Panc1 (cell line): ENCODE measurements around the gene SH3BP4. TPM values are rescaled to one million over a fixed set of nuclear protein-coding genes. Genes with fewer than 3 reads are reported as not detected.

Source experiments
- ATAC-seq: fragments of 200-7000 bp; cut with Tn5 transposase; 2 replicates; pipeline ENCODE4 v1.9.1; 2020; ENCODE audit warnings: mild to moderate bottlenecking, moderate library complexity
- BruUV-seq: library from RNA; stranded (reverse); fragments of 400-500 nt; replicated peaks from 2 replicates; lab custom pipeline; 2021; lab: Mats Ljungman, UMichigan
- CTCF ChIA-PET: fragments of 300-600 bp; sonication (Branson Sonifier 250); formaldehyde crosslinking; loops from one replicate; lab custom pipeline; 2022; ENCODE audit warnings: antibody characterized with exemption; lab: Charles Lee
- POLR2A ChIA-PET: fragments of 300-600 bp; sonication (Branson Sonifier 250); formaldehyde crosslinking; loops from one replicate; lab custom pipeline; 2022; ENCODE audit warnings: antibody characterized with exemption; lab: Charles Lee
- DNase-seq: peaks from one replicate; pipeline ENCODE4 v3.0.0-alpha.2; 2010; ENCODE audit warnings: low read depth, low spot score
- H3K27ac ChIP-seq: 2 replicates; pipeline ENCODE4 v1.5.1; 2011; ENCODE audit warnings: mild to moderate bottlenecking, low read length, inconsistent platforms
- H3K27me3 ChIP-seq: fragments of 200-500 bp; sonication (Bioruptor generic); 2 replicates; pipeline ENCODE4 v1.6.0; 2014; ENCODE audit warnings: low read length, inconsistent platforms; ENCODE audit not compliant: control insufficient read depth, insufficient read depth
- H3K36me3 ChIP-seq: fragments of 200-500 bp; sonication (Bioruptor generic); 2 replicates; pipeline ENCODE4 v1.5.1; 2014; ENCODE audit warnings: inconsistent platforms, mild to moderate bottlenecking, low read length, moderate library complexity; ENCODE audit not compliant: control insufficient read depth, insufficient read depth
- H3K4me1 ChIP-seq: 2 replicates; pipeline ENCODE4 v1.5.1; 2011; ENCODE audit warnings: inconsistent platforms, mild to moderate bottlenecking, low read length, moderate library complexity; ENCODE audit not compliant: control insufficient read depth, insufficient read depth
- H3K4me3 ChIP-seq, 2 experiments: 2 replicates each; pipeline ENCODE4 v1.5.1; 2011 to 2012; ENCODE audit warnings: low read depth in 2 of 2, low read length in 2 of 2, mild to moderate bottlenecking in 2 of 2, inconsistent platforms in 1 of 2, moderate library complexity in 1 of 2
- H3K9me3 ChIP-seq: fragments of 200-500 bp; sonication (Bioruptor generic); 2 replicates; pipeline ENCODE4 v1.5.1; 2014; ENCODE audit warnings: low read depth, mild to moderate bottlenecking, inconsistent platforms, low read length, moderate library complexity; ENCODE audit not compliant: control insufficient read depth, insufficient read depth
- POLR2AphosphoS5 ChIP-seq: IDR thresholded peaks from 2 replicates; pipeline ENCODE4 v1.6.1; 2012; ENCODE audit warnings: mild to moderate bottlenecking, low read depth, low read length, moderate library complexity
- SIN3A ChIP-seq: IDR thresholded peaks from 2 replicates; pipeline ENCODE4 v1.6.1; 2012; ENCODE audit warnings: low read depth, mild to moderate bottlenecking, low read length, moderate library complexity, borderline replicate concordance; ENCODE audit not compliant: insufficient read depth
- TCF7L2 ChIP-seq: IDR thresholded peaks from 2 replicates; pipeline ENCODE4 v1.6.1; 2011; ENCODE audit warnings: mild to moderate bottlenecking, low read depth, low read length, inconsistent platforms
- in situ Hi-C: cut with HindIII; loops from 2 replicates; pipeline ENCODE4 v1.10.0; 2016; ENCODE audit warnings: low sequenced_read_pairs, low pct_unique_long_range_greater_than_20kb
- intact Hi-C: fragments of 100-400 bp; cut with micrococcal nuclease; formaldehyde crosslinking; loops from one replicate; pipeline ENCODE4 v1.10.0; 2022; ENCODE audit not compliant: unreplicated experiment
- total RNA-seq: library from RNA; stranded (reverse); gene quantifications from one replicate; pipeline ENCODE4 v1.2.1, GENCODE V29; 2021; ENCODE audit not compliant: unreplicated experiment
- TF ChIP-seq, protein P1 (sequence below): fragments of 450-650 bp; IDR thresholded peaks from 2 replicates; pipeline ENCODE4 v1.5.1; 2017; ENCODE audit warnings: mild to moderate bottlenecking
- TF ChIP-seq, protein P2 (sequence below), 2 experiments: IDR thresholded peaks; 2 replicates each; pipeline ENCODE4 v1.6.1; 2011 to 2012; ENCODE audit warnings: low read depth in 2 of 2, control low read depth in 1 of 2, low read length in 1 of 2, mild to moderate bottlenecking in 1 of 2, moderate library complexity in 1 of 2; ENCODE audit not compliant: insufficient read depth in 1 of 2

Gene SH3BP4
- total RNA-seq, 1 experiment from 2014 or later, result 133 TPM

DNA sequence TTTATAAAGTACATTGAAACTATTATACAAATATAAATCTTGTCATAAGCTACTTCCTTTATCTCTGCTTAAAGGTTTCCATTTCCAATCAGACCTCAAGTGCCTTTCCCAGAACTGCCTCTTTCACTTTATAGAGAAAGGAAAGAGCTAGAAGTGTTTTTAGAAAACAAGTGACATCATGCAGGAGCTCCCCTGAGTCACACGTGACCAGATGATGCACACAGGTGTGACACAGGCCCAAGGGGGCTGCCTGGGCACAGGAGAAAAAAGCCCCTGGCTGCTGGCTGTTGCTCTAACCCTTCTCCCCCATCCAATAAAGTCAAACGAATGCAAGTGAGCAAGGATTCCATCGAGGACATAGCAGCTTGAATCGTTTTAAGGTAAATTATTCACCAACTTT, 21.4 kb upstream of the SH3BP4 start:
- Histone ChIP-seq H3K36me3 (no peaks in the 10 kb centered on the region), H3K4me3 (no peak overlapping the region), H3K9me3 (no peaks in the 10 kb centered on the region), H3K27me3 (no peaks in the 10 kb centered on the region), H3K4me1 (no peaks in the 10 kb centered on the region), H3K27ac (no peak overlapping the region)
- in situ Hi-C loops, result no loop called here
- no peak for DNase-seq
- BruUV-seq, result no TSS peak
- ChIA-PET CTCF (no interaction called here), POLR2A (no interaction called here)
- TF ChIP-seq, protein P1, sequence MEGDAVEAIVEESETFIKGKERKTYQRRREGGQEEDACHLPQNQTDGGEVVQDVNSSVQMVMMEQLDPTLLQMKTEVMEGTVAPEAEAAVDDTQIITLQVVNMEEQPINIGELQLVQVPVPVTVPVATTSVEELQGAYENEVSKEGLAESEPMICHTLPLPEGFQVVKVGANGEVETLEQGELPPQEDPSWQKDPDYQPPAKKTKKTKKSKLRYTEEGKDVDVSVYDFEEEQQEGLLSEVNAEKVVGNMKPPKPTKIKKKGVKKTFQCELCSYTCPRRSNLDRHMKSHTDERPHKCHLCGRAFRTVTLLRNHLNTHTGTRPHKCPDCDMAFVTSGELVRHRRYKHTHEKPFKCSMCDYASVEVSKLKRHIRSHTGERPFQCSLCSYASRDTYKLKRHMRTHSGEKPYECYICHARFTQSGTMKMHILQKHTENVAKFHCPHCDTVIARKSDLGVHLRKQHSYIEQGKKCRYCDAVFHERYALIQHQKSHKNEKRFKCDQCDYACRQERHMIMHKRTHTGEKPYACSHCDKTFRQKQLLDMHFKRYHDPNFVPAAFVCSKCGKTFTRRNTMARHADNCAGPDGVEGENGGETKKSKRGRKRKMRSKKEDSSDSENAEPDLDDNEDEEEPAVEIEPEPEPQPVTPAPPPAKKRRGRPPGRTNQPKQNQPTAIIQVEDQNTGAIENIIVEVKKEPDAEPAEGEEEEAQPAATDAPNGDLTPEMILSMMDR, result no peak
- TF ChIP-seq TCF7L2, result no peak
- TF ChIP-seq, protein P2, sequence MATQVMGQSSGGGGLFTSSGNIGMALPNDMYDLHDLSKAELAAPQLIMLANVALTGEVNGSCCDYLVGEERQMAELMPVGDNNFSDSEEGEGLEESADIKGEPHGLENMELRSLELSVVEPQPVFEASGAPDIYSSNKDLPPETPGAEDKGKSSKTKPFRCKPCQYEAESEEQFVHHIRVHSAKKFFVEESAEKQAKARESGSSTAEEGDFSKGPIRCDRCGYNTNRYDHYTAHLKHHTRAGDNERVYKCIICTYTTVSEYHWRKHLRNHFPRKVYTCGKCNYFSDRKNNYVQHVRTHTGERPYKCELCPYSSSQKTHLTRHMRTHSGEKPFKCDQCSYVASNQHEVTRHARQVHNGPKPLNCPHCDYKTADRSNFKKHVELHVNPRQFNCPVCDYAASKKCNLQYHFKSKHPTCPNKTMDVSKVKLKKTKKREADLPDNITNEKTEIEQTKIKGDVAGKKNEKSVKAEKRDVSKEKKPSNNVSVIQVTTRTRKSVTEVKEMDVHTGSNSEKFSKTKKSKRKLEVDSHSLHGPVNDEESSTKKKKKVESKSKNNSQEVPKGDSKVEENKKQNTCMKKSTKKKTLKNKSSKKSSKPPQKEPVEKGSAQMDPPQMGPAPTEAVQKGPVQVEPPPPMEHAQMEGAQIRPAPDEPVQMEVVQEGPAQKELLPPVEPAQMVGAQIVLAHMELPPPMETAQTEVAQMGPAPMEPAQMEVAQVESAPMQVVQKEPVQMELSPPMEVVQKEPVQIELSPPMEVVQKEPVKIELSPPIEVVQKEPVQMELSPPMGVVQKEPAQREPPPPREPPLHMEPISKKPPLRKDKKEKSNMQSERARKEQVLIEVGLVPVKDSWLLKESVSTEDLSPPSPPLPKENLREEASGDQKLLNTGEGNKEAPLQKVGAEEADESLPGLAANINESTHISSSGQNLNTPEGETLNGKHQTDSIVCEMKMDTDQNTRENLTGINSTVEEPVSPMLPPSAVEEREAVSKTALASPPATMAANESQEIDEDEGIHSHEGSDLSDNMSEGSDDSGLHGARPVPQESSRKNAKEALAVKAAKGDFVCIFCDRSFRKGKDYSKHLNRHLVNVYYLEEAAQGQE (IDR thresholded peaks at IDR 0.05; ENCODE audit: insufficient read depth in 1 of 2, low read depth in 2 of 2, low read length in 1 of 2), result no peak
- no peak for TF ChIP-seq POLR2AphosphoS5
- TF ChIP-seq SIN3A, result no peak
- intact Hi-C loops, result no loop called here
- no peak for ATAC-seq

DNA sequence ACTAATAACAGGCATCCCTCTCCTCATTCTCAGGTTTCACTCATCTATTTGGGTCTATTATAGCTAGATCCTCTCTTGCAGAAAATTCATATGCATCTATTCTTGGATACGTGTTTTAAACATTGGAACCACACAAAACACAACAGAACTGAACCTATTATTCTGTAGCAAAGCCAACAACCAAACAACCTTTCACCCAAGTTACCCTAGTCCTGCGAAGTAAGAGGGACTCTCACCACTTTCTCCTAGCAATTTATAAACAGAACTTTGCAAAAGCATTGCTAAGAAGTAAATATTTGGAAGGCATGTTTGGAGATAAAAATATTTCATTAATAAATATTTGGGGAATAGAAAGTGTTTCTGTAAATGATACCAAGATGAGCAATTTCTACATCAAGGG, 20.4 kb upstream of the SH3BP4 start:
- DNase-seq (no peak), ATAC-seq (no peak)
- ChIA-PET POLR2A (no interaction called here), CTCF (no interaction called here)
- TF ChIP-seq POLR2AphosphoS5 (no peak), TCF7L2 (no peak), SIN3A (no peak)
- TF ChIP-seq, protein P1, result no peak
- TF ChIP-seq, protein P2 (IDR thresholded peaks at IDR 0.05; ENCODE audit: insufficient read depth in 1 of 2, low read depth in 2 of 2, low read length in 1 of 2), result no peak
- Histone ChIP-seq H3K4me1 (no peaks in the 10 kb centered on the region), H3K27me3 (no peaks in the 10 kb centered on the region), H3K9me3 (no peaks in the 10 kb centered on the region), H3K27ac (no peak overlapping the region), H3K36me3 (no peaks in the 10 kb centered on the region), H3K4me3 (no peak overlapping the region)
- intact Hi-C loops (no loop called here), in situ Hi-C loops (no loop called here)
- no TSS peak for BruUV-seq
